Uterus (tissue), 2 donors: ENCODE results near the gene SMCO3.

Experiments
- CTCF ChIP-seq, 4 experiments: fragments of 200-600 bp in 2 of 4; fragments of 450-650 bp in 2 of 4; sonication (generic) in 2 of 4; IDR thresholded peaks; one replicate each; pipeline ENCODE4 v1.5.1; 2016 to 2019; ENCODE audit warnings: antibody characterized with exemption in 4 of 4, mild to moderate bottlenecking in 2 of 4, moderate library complexity in 1 of 4
- POLR2A ChIP-seq, 2 donors: fragments of 450-650 bp; IDR thresholded peaks; one replicate each; pipeline ENCODE4 v1.6.1; 2016; ENCODE audit warnings: antibody characterized with exemption in 2 of 2, mild to moderate bottlenecking in 1 of 2, moderate library complexity in 1 of 2

GRCh38 chr12:14779834-14780233 lies 34.1 kb downstream of the SMCO3 start:
- TF ChIP-seq CTCF (IDR thresholded peaks at IDR 0.05), result no peak
- no peak for TF ChIP-seq POLR2A (IDR thresholded peaks at IDR 0.05)
